Activated CD8-positive, alpha-beta memory T cell treated with anti-CD3 and anti-CD28 coated beads, Interleukin-2, amount 10 ng/mL, durations not matched to agents 7 days and 5 days (primary cell): Measurements from ENCODE around the gene MYOCD. TPM values are rescaled to one million over a fixed set of nuclear protein-coding genes. Genes with fewer than 3 reads are reported as not detected.

Experiments
- ATAC-seq: fragments of 150-1000 bp; cut with Tn5 transposase; one replicate; pipeline ENCODE4 v1.10.0; 2021; ENCODE audit warnings: moderate library complexity
- CTCF ChIA-PET: fragments of 350-600 bp; sonication (Branson Sonifier 250); formaldehyde crosslinking; loops from one replicate; lab custom pipeline; 2021; ENCODE audit warnings: antibody characterized with exemption; lab: Charles Lee
- DNase-seq: peaks from one replicate; pipeline ENCODE4 v3.0.0-alpha.2; 2020
- H3K27ac Mint-ChIP-seq: one replicate; pipeline ENCODE4 v1.8.0; 2021; ENCODE audit warnings: mild to moderate bottlenecking, mixed read lengths
- H3K27me3 Mint-ChIP-seq: one replicate; pipeline ENCODE4 v1.8.0; 2021; ENCODE audit warnings: mixed read lengths
- H3K36me3 Mint-ChIP-seq: one replicate; pipeline ENCODE4 v1.8.0; 2021; ENCODE audit warnings: mild to moderate bottlenecking, mixed read lengths
- H3K4me1 Mint-ChIP-seq: one replicate; pipeline ENCODE4 v1.8.0; 2021; ENCODE audit warnings: mixed read lengths
- H3K4me3 Mint-ChIP-seq: one replicate; pipeline ENCODE4 v1.8.0; 2021; ENCODE audit warnings: mild to moderate bottlenecking, moderate library complexity, mixed read lengths
- H3K9me3 Mint-ChIP-seq: one replicate; pipeline ENCODE4 v1.8.0; 2022; ENCODE audit warnings: low read depth, mixed read lengths
- total RNA-seq, 2 experiments: library from RNA; stranded (reverse); gene quantifications; one replicate each; pipeline ENCODE4 v1.2.3, GENCODE V29; 2021

Gene MYOCD
- total RNA-seq, 2 experiments from 2014 or later, result not detected

DNA sequence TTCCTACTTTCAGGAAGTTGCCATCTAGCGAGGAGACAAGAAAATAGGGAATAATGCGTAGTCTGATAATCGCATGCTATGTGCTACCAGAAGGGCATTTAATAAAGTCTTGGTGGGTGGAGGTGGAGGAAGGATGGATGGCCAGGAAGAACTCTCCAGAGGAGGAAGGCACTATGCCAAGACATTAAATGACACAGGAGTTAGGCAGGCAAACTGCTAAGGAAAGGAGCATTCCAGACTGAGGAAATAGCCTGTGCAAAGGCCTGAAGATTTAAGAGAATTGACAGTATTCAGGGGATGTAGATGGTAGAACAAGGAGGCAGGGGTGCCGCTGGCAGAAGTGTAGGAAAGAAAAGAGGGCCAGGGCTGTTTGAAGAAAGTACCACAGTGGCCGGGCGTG is 104.3 kb downstream of the MYOCD start:
- Mint-ChIP-seq H3K4me3 (no peak overlapping the region), H3K4me1 (no peaks in the 10 kb centered on the region), H3K9me3 (peaks cover 7% of the 10 kb centered on the region), H3K27ac (no peak overlapping the region), H3K27me3 (no peaks in the 10 kb centered on the region), H3K36me3 (no peaks in the 10 kb centered on the region)
- ATAC-seq (no peak), DNase-seq (no peak)
- CTCF ChIA-PET, result no interaction called here

GRCh38 chr17:12773153-12773552 is 107.5 kb downstream of the MYOCD start:
- Mint-ChIP-seq H3K27ac (no peak overlapping the region), H3K27me3 (no peaks in the 10 kb centered on the region), H3K4me1 (no peaks in the 10 kb centered on the region), H3K4me3 (no peak overlapping the region), H3K36me3 (no peaks in the 10 kb centered on the region), H3K9me3 (peaks cover 7% of the 10 kb centered on the region)
- CTCF ChIA-PET, result no interaction called here
- ATAC-seq (no peak), DNase-seq (no peak)

DNA sequence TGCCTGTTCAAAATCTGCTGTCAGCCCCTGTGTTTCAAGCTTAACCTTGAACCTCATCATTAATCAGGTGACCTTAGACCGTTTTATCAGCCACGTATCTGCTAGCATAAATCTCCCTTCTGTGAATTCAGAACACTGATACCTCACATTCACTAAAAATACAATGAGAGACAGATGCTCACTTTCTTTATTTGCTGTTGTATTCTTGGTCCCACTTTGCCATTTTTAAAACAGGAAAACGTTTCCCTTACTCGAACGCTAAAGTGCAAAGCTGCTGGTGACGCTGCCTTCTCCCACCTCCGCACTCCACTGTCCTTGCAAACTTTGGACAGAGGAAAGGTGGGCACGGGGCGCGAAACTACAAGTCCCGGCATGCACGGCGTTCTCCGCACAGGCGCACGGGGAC is 123.4 kb downstream of the MYOCD start:
- Mint-ChIP-seq H3K4me1 (peaks cover 2% of the 10 kb centered on the region), H3K4me3 (peak overlapping the region; percentile 19), H3K36me3 (no peaks in the 10 kb centered on the region), H3K27ac (no peak overlapping the region), H3K9me3 (no peaks in the 10 kb centered on the region), H3K27me3 (peaks cover 33% of the 10 kb centered on the region)
- no peak for ATAC-seq
- peak; percentile 40 for DNase-seq
- CTCF ChIA-PET, result no interaction called here

GRCh38 chr17:12789481-12790248 is 124.0 kb downstream of the MYOCD start, which contains the start of gene ARHGAP44:
TSS of gene ARHGAP44 (plus strand) at chr17:12789498. CDS start at chr17:12789839, 341 bp downstream.
- DNase-seq, result no peak

DNA sequence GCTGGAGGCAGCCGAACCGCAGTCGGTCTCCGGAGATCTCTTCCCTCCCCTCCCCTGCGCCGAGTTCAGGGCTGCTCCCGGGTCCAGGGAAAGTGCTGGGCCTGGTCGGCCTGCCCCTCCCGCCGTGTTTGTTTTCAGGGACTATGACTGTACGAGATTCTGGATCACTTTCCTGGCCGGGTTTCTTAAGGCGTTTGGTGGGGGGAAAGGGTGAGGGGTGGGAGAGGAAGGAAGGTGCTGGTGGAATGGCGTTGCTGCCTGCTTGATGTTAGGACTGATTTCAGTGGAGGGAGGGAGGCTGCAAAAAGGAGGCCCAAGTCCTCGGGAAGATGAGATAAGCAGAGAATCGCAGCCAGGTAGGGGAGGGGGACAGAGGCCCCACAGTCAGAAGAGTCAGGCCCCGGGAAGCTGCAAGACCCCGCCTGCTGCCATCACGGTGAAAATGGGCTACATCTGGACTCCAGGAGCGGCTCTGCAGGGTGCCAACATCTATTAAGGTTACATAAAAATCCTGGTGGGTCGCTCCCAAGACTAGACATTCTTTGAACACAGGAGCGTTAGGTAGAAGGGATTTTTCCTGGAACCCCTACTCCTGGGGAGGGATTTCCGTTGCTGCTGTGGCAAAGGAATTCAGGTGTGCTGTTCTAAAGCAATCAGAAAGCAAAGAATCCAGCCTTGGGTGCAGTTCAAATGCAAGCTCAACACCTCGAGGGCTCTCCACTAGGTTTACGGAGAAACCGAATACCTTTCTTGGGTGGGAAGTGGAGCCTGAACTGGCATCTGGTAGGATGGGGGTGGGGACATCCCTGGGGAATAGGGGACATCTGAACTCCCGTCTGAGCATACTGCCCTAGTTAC is 124.8 kb downstream of the MYOCD start:
- Mint-ChIP-seq H3K36me3 (no peaks in the 10 kb centered on the region), H3K27ac (no peak overlapping the region), H3K9me3 (no peaks in the 10 kb centered on the region), H3K27me3 (peaks cover 33% of the 10 kb centered on the region), H3K4me1 (peaks cover 2% of the 10 kb centered on the region), H3K4me3 (peak overlapping the region; percentile 41)
- CTCF ChIA-PET, result no interaction called here
- DNase-seq, result no peak
- no peak for ATAC-seq

More at GRCh38 chr17:12789481-12790248, 124.0 kb downstream of the MYOCD start, which contains the start of gene ARHGAP44:
- Mint-ChIP-seq H3K4me3 (peak within 1 kb of the TSS; percentile 41), H3K4me1 (peaks cover 2% of the 10 kb centered on the region), H3K9me3 (no peaks in the 10 kb centered on the region), H3K36me3 (no peaks in the 10 kb centered on the region), H3K27me3 (peaks cover 33% of the 10 kb centered on the region), H3K27ac (no peak within 1 kb of the TSS)
- ATAC-seq, result peak; percentile 65
- CTCF ChIA-PET, result no interaction called here

GRCh38 chr17:12794919-12795532 is 129.3 kb downstream of the MYOCD start:
- Mint-ChIP-seq H3K36me3 (no peaks in the 10 kb centered on the region), H3K4me3 (no peak overlapping the region), H3K27me3 (peaks cover 22% of the 10 kb centered on the region), H3K27ac (no peak overlapping the region), H3K4me1 (peaks cover under 1% of the 10 kb centered on the region), H3K9me3 (no peaks in the 10 kb centered on the region)
- no peak for ATAC-seq
- CTCF ChIA-PET, result no interaction called here
- no peak for DNase-seq

DNA sequence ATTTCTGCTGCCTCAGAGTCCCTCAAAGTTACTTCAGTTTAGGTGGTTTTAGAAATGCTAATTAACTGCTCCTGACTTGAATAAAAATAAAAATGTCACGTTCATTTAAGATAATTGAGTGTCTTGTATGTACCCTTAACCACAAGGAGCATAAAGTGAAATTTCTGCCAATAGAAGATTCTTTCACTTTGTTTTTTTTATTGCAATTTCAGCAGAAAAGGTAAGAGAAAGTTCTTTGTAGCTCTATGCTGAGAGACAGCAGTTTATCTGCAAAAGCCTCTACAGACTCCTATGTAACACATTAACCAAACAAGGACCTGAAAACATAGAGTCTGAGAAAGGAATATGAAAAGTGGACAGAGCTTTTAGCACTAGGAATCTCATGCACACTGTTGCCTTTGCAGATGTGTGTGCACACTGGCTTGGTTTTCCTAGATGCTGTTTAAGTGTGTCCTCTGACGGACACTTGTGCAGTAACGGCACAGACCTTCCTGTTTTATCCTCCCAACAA is 135.2 kb downstream of the MYOCD start:
- H3K9me3 Mint-ChIP-seq, result no peaks in the 10 kb centered on the region
- no peak for ATAC-seq
- CTCF ChIA-PET, result no interaction called here
- no peak overlapping the region for H3K27ac Mint-ChIP-seq
- no peak overlapping the region for H3K4me3 Mint-ChIP-seq
- H3K27me3 Mint-ChIP-seq, result no peaks in the 10 kb centered on the region
- H3K36me3 Mint-ChIP-seq, result no peaks in the 10 kb centered on the region
- no peaks in the 10 kb centered on the region for H3K4me1 Mint-ChIP-seq
- DNase-seq, result no peak

GRCh38 chr17:12806630-12807029 is 140.9 kb downstream of the MYOCD start:
- no peak overlapping the region for H3K27ac Mint-ChIP-seq
- CTCF ChIA-PET, result no interaction called here
- ATAC-seq (no peak), DNase-seq (no peak)
- H3K36me3 Mint-ChIP-seq, result no peaks in the 10 kb centered on the region
- no peaks in the 10 kb centered on the region for H3K27me3 Mint-ChIP-seq
- no peak overlapping the region for H3K4me3 Mint-ChIP-seq
- H3K9me3 Mint-ChIP-seq, result peaks cover 4% of the 10 kb centered on the region
- no peaks in the 10 kb centered on the region for H3K4me1 Mint-ChIP-seq

- Mint-ChIP-seq H3K9me3 (peaks cover 4% of the 10 kb centered on the region), H3K4me3 (no peak overlapping the region), H3K4me1 (no peaks in the 10 kb centered on the region), H3K27ac (no peak overlapping the region), H3K27me3 (no peaks in the 10 kb centered on the region), H3K36me3 (no peaks in the 10 kb centered on the region)
- ATAC-seq (no peak), DNase-seq (no peak)
- CTCF ChIA-PET, result no interaction called here
Observed at GRCh38 chr17:12808723-12809122, 143.0 kb downstream of the MYOCD start.

DNA sequence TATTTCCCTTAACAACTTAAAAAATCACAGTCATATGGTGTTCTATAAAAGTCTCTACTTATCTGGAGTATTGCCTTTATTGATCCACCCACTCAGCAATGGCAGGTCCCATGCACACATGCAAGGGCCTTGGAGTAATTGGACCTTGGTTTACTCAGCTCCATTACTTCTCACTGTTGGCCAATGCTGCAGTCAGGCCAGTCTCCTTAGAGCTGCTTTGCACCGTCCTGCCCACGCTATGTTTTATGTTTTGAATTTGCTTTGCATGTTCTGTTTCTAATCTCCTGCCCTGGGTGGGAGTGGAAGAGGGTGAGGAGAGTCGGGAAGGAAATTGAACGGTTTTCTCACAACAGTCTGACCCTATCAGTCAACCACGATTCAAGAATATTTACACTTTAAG is 147.2 kb downstream of the MYOCD start:
- no peak for DNase-seq
- Mint-ChIP-seq H3K27me3 (no peaks in the 10 kb centered on the region), H3K9me3 (peaks cover 5% of the 10 kb centered on the region), H3K4me3 (no peak overlapping the region), H3K4me1 (no peaks in the 10 kb centered on the region), H3K36me3 (no peaks in the 10 kb centered on the region), H3K27ac (no peak overlapping the region)
- no peak for ATAC-seq
- CTCF ChIA-PET, result no interaction called here

- CTCF ChIA-PET, result no interaction called here
- Mint-ChIP-seq H3K4me1 (no peaks in the 10 kb centered on the region), H3K27ac (no peak overlapping the region), H3K36me3 (no peaks in the 10 kb centered on the region), H3K4me3 (no peak overlapping the region), H3K27me3 (no peaks in the 10 kb centered on the region), H3K9me3 (peaks cover 5% of the 10 kb centered on the region)
- no peak for DNase-seq
- ATAC-seq, result no peak
Observed at GRCh38 chr17:12813664-12814063, 148.0 kb downstream of the MYOCD start.

DNA sequence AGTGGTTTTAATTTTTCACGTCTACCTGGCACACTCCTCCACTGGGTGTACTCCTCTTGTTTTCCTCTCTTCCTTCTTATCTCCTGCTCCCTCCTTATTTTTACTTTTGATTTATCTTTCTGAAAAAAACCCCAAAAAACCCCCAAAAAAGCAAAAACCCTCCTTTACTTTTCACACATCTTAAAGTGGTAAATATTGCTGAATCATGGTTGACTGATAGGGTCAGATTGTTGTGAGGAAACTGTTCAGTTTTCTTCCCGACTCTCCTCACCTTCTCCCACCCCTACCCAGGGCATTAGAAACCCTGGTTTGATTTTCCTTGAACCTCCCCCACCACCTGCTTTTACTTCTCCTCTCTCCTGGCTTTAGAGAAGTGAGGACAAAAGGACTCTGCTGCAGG is 149.0 kb downstream of the MYOCD start:
- Mint-ChIP-seq H3K4me3 (no peak overlapping the region), H3K27ac (no peak overlapping the region), H3K4me1 (no peaks in the 10 kb centered on the region), H3K36me3 (no peaks in the 10 kb centered on the region), H3K27me3 (no peaks in the 10 kb centered on the region), H3K9me3 (peaks cover 4% of the 10 kb centered on the region)
- ATAC-seq, result no peak
- no peak for DNase-seq
- CTCF ChIA-PET, result no interaction called here

DNA sequence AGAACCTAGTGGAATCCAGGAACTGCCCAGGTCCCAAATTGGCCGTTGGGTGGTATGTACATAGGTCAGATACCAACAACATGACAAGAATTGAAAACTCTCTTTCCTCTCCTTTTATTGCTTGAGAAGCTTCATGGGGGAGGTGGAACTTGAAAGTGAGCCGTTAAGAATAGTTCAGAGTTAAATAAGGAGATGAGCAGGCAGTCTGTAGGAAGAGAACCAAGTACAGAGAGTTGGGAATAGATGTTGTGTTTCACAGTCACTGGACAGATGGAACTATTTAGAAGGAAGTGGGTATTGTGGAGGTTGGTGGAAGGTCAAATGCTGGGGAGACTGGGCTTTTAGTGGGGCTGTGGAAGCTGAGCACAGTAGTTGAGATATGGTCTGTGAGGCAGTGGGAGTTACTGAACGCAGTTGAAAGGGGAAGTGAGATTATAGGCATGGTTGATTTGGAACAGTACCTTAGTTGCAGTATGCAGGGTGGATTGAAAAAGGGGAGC is 150.0 kb downstream of the MYOCD start:
- no peaks in the 10 kb centered on the region for H3K36me3 Mint-ChIP-seq
- H3K27me3 Mint-ChIP-seq, result no peaks in the 10 kb centered on the region
- ATAC-seq (no peak), DNase-seq (no peak)
- peaks cover 4% of the 10 kb centered on the region for H3K9me3 Mint-ChIP-seq
- no peak overlapping the region for H3K4me3 Mint-ChIP-seq
- CTCF ChIA-PET, result no interaction called here
- H3K4me1 Mint-ChIP-seq, result no peaks in the 10 kb centered on the region
- H3K27ac Mint-ChIP-seq, result no peak overlapping the region
